ENCODE results near the gene NEUROD2.

Gene NEUROD2

DNA sequence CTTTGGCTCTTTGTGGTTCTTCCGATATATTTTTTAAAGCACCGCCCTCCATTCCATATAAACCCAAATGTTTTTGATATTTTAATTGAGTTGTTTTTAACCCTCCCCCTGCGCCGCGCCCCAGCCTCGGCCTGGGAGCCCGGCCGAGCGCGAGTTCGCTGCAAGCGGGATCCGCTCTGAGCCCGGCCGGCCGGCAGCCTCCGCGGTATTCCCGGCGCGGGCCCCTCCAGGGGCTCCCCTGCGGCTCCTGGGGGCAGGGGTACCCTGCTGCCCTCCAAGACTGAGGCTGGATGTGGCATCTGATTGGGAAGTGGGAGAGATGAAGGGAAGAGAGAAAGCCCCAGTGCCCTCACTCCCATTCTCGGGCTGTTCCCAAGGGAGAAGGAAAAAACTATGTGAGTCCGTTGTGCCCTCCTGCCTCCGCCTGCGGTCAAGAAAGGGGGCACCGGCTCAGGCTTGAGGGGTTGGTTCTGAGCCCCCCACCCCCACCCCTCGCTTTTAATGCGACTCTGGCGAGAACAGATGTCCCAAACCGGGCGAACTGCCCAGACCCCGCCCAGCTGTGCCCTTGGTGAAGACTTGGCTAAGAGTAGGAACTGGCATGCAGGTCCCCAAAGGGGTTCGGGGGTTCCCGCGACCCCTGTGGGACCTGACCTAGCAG, 8.6 kb downstream of the NEUROD2 start:
- TF ChIP-seq ZFP30 (CRISPR knock-in tag; IDR thresholded peaks at IDR 0.05) (no peak), GLIS3 (CRISPR knock-in tag; IDR thresholded peaks at IDR 0.05) (no peak)
- ATAC-seq: peak; percentile 35

DNA sequence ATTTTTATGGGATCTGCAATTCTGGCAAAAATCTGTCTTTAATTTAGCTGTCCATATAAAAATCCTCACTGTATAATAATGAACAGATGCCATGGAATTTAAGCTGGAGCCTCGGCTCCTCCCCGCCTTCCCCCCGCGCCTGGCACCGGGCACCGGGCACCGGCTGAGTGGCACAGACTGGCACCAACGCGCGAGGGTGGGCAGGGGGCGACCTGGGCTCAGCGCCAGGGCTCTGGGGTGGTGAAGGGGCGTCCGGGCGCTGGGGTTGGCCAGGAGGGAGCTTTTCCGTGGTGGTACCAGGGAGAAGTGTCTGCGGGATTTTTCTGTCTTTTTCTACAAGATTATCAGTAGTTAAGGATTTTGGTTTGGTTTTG, 9.1 kb downstream of the NEUROD2 start:
- peak; percentile 14; the same call in 2 of the 3 replicates for ATAC-seq
- TF ChIP-seq ZNF565 (CRISPR knock-in tag; conservative IDR thresholded peaks at IDR 0.05; ENCODE audit: low read depth): no peak
- TF ChIP-seq, protein P1, sequence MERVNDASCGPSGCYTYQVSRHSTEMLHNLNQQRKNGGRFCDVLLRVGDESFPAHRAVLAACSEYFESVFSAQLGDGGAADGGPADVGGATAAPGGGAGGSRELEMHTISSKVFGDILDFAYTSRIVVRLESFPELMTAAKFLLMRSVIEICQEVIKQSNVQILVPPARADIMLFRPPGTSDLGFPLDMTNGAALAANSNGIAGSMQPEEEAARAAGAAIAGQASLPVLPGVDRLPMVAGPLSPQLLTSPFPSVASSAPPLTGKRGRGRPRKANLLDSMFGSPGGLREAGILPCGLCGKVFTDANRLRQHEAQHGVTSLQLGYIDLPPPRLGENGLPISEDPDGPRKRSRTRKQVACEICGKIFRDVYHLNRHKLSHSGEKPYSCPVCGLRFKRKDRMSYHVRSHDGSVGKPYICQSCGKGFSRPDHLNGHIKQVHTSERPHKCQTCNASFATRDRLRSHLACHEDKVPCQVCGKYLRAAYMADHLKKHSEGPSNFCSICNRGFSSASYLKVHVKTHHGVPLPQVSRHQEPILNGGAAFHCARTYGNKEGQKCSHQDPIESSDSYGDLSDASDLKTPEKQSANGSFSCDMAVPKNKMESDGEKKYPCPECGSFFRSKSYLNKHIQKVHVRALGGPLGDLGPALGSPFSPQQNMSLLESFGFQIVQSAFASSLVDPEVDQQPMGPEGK (CRISPR knock-in tag; IDR thresholded peaks at IDR 0.05; ENCODE audit: borderline replicate concordance): no peak
- no peak for TF ChIP-seq ZFP3 (CRISPR knock-in tag; IDR thresholded peaks at IDR 0.05)
- TF ChIP-seq ZC3H10 (CRISPR knock-in tag; IDR thresholded peaks at IDR 0.05): no peak

DNA sequence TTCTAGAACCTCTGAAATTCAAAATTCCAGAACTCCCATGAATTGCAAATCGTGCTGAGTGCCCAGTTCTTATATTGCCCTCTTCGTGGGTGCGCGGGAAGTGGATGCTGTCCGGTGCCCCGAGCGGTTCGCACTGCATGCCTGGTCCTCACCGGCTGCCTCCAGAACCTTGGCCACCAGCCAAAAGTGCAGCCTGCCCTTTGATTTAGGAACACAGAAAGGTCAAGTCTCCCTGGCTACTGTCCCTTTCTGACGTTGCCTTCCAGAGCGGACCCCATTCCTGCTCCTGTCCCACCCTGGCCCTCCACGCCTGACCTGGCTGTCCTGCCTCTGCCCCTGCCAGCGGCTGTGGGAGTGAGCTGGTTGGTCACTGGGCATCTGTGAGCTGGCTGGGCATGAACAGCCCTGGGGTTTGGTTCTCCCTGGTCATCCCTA, 9.7 kb downstream of the NEUROD2 start:
- peak; percentile 28; the same call in 2 of the 3 replicates for ATAC-seq

More for the DNA sequence above, 9.7 kb downstream of the NEUROD2 start:
- TF ChIP-seq, protein P1 (CRISPR knock-in tag; IDR thresholded peaks at IDR 0.05; ENCODE audit: borderline replicate concordance): no peak
- TF ChIP-seq ZFP3 (CRISPR knock-in tag; IDR thresholded peaks at IDR 0.05) (no peak), CSDC2 (CRISPR knock-in tag; IDR thresholded peaks at IDR 0.05) (no peak), ZNF70 (CRISPR knock-in tag; IDR thresholded peaks at IDR 0.05) (no peak), TCF4 (CRISPR knock-in tag; IDR thresholded peaks at IDR 0.05; ENCODE audit: borderline replicate concordance) (no peak), TOX (CRISPR knock-in tag; IDR thresholded peaks at IDR 0.05; ENCODE audit: borderline replicate concordance) (no peak), ARNTL (CRISPR knock-in tag; IDR thresholded peaks at IDR 0.05; ENCODE audit: borderline replicate concordance, low read depth) (no peak), OSR1 (CRISPR knock-in tag; IDR thresholded peaks at IDR 0.05) (no peak), PPARA (CRISPR knock-in tag; IDR thresholded peaks at IDR 0.05; ENCODE audit: borderline replicate concordance) (no peak), ZNF8 (CRISPR knock-in tag; IDR thresholded peaks at IDR 0.05) (no peak), ZC3H10 (CRISPR knock-in tag; IDR thresholded peaks at IDR 0.05) (no peak), ESRRG (CRISPR knock-in tag; IDR thresholded peaks at IDR 0.05) (no peak), ISL1 (CRISPR knock-in tag; IDR thresholded peaks at IDR 0.05) (no peak), GLIS3 (CRISPR knock-in tag; IDR thresholded peaks at IDR 0.05) (no peak)
- TF ChIP-seq, protein P2, sequence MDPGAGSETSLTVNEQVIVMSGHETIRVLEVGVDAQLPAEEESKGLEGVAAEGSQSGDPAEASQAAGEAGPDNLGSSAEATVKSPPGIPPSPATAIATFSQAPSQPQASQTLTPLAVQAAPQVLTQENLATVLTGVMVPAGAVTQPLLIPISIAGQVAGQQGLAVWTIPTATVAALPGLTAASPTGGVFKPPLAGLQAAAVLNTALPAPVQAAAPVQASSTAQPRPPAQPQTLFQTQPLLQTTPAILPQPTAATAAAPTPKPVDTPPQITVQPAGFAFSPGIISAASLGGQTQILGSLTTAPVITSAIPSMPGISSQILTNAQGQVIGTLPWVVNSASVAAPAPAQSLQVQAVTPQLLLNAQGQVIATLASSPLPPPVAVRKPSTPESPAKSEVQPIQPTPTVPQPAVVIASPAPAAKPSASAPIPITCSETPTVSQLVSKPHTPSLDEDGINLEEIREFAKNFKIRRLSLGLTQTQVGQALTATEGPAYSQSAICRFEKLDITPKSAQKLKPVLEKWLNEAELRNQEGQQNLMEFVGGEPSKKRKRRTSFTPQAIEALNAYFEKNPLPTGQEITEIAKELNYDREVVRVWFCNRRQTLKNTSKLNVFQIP (CRISPR knock-in tag; IDR thresholded peaks at IDR 0.05; ENCODE audit: borderline replicate concordance, low read depth): no peak
- TF ChIP-seq, protein P3, sequence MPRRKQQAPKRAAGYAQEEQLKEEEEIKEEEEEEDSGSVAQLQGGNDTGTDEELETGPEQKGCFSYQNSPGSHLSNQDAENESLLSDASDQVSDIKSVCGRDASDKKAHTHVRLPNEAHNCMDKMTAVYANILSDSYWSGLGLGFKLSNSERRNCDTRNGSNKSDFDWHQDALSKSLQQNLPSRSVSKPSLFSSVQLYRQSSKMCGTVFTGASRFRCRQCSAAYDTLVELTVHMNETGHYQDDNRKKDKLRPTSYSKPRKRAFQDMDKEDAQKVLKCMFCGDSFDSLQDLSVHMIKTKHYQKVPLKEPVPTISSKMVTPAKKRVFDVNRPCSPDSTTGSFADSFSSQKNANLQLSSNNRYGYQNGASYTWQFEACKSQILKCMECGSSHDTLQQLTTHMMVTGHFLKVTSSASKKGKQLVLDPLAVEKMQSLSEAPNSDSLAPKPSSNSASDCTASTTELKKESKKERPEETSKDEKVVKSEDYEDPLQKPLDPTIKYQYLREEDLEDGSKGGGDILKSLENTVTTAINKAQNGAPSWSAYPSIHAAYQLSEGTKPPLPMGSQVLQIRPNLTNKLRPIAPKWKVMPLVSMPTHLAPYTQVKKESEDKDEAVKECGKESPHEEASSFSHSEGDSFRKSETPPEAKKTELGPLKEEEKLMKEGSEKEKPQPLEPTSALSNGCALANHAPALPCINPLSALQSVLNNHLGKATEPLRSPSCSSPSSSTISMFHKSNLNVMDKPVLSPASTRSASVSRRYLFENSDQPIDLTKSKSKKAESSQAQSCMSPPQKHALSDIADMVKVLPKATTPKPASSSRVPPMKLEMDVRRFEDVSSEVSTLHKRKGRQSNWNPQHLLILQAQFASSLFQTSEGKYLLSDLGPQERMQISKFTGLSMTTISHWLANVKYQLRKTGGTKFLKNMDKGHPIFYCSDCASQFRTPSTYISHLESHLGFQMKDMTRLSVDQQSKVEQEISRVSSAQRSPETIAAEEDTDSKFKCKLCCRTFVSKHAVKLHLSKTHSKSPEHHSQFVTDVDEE (CRISPR knock-in tag; IDR thresholded peaks at IDR 0.05): no peak
- TF ChIP-seq, protein P4, sequence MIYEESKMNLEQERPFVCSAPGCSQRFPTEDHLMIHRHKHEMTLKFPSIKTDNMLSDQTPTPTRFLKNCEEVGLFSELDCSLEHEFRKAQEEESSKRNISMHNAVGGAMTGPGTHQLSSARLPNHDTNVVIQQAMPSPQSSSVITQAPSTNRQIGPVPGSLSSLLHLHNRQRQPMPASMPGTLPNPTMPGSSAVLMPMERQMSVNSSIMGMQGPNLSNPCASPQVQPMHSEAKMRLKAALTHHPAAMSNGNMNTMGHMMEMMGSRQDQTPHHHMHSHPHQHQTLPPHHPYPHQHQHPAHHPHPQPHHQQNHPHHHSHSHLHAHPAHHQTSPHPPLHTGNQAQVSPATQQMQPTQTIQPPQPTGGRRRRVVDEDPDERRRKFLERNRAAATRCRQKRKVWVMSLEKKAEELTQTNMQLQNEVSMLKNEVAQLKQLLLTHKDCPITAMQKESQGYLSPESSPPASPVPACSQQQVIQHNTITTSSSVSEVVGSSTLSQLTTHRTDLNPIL (CRISPR knock-in tag; IDR thresholded peaks at IDR 0.05; ENCODE audit: low read depth): no peak
